ENCODE data around the gene UBE2E2. TPM values are rescaled to one million over a fixed set of nuclear protein-coding genes. Genes with fewer than 3 reads are reported as not detected.
A peak's percentile ranks its signal among the peaks of the same experiment; 100 is the strongest.

Gene UBE2E2
- total and polyA plus RNA-seq, 2 experiments from 2014 or later = 140 to 246 TPM

- no peaks in the 10 kb centered on the region for H3K36me3 ChIP-seq
Measured at GRCh38 chr3:23508464-23508863, 305.3 kb downstream of the UBE2E2 start.

GRCh38 chr3:23518441-23518840 is 315.3 kb downstream of the UBE2E2 start:
- Histone ChIP-seq H3K4me3 (no peak overlapping the region), H3K27me3 (no peaks in the 10 kb centered on the region), H3K27ac (no peak overlapping the region), H3K9me3 (ENCODE audit: low read depth) (no peaks in the 10 kb centered on the region), H3K36me3 (no peaks in the 10 kb centered on the region), H3K4me1 (ENCODE audit: low read depth) (peaks cover 23% of the 10 kb centered on the region)
- TF ChIP-seq CTCF (IDR thresholded peaks at IDR 0.05; ENCODE audit: low read depth, low read length) = no peak
- peak in 1 of 2 donors; percentile 10 for DNase-seq (ENCODE audit: low read depth in 1 of 2, low spot score in 1 of 2)

More at GRCh38 chr3:23508464-23508863, 305.3 kb downstream of the UBE2E2 start:
- Histone ChIP-seq H3K9me3 (ENCODE audit: low read depth) (no peaks in the 10 kb centered on the region), H3K27me3 (no peaks in the 10 kb centered on the region), H3K4me1 (ENCODE audit: low read depth) (no peaks in the 10 kb centered on the region), H3K27ac (no peak overlapping the region), H3K4me3 (no peak overlapping the region)
- DNase-seq (ENCODE audit: low read depth in 1 of 2, low spot score in 1 of 2) = no peak
- TF ChIP-seq CTCF (IDR thresholded peaks at IDR 0.05; ENCODE audit: low read depth, low read length) = no peak

- no peak overlapping the region for H3K4me3 ChIP-seq
- peaks cover 14% of the 10 kb centered on the region for H3K4me1 ChIP-seq (ENCODE audit: low read depth)
- no peak overlapping the region for H3K27ac ChIP-seq
- TF ChIP-seq CTCF (IDR thresholded peaks at IDR 0.05; ENCODE audit: low read depth, low read length) = no peak
- H3K27me3 ChIP-seq = no peaks in the 10 kb centered on the region
- H3K9me3 ChIP-seq (ENCODE audit: low read depth) = no peaks in the 10 kb centered on the region
- no peaks in the 10 kb centered on the region for H3K36me3 ChIP-seq
- DNase-seq (ENCODE audit: low read depth in 1 of 2, low spot score in 1 of 2) = no peak
Measured at GRCh38 chr3:23519314-23520208, 316.4 kb downstream of the UBE2E2 start.

- Histone ChIP-seq H3K4me1 (ENCODE audit: low read depth) (no peaks in the 10 kb centered on the region), H3K27me3 (no peaks in the 10 kb centered on the region), H3K36me3 (no peaks in the 10 kb centered on the region), H3K4me3 (no peak overlapping the region), H3K27ac (no peak overlapping the region), H3K9me3 (ENCODE audit: low read depth) (no peaks in the 10 kb centered on the region)
- TF ChIP-seq CTCF (IDR thresholded peaks at IDR 0.05; ENCODE audit: low read depth, low read length) = no peak
- DNase-seq (ENCODE audit: low read depth in 1 of 2, low spot score in 1 of 2) = no peak
Measured at GRCh38 chr3:23527326-23527725, 324.2 kb downstream of the UBE2E2 start.

GRCh38 chr3:23533596-23533995 is 330.5 kb downstream of the UBE2E2 start:
- H3K9me3 ChIP-seq (ENCODE audit: low read depth) = no peaks in the 10 kb centered on the region
- no peak for TF ChIP-seq CTCF (IDR thresholded peaks at IDR 0.05; ENCODE audit: low read depth, low read length)
- no peak overlapping the region for H3K27ac ChIP-seq
- H3K4me3 ChIP-seq = no peak overlapping the region
- DNase-seq (ENCODE audit: low read depth in 1 of 2, low spot score in 1 of 2) = no peak
- no peaks in the 10 kb centered on the region for H3K27me3 ChIP-seq
- no peaks in the 10 kb centered on the region for H3K36me3 ChIP-seq
- peaks cover 27% of the 10 kb centered on the region for H3K4me1 ChIP-seq (ENCODE audit: low read depth)
